Epithelial cell of esophagus (primary cell): ENCODE data around the gene KDR.

Experiments
- DNase-seq: peaks from one replicate; pipeline ENCODE4 v3.0.0; 2010; ENCODE audit warnings: low read depth
- H3K4me3 ChIP-seq: 2 replicates; pipeline ENCODE4 v1.5.1; 2011; ENCODE audit warnings: mild to moderate bottlenecking, low read length, control low read depth
- TF ChIP-seq, protein P1 (sequence below): IDR thresholded peaks from 2 replicates; pipeline ENCODE4 v1.5.1; 2011; ENCODE audit warnings: low read depth, mild to moderate bottlenecking, low read length, control low read depth, inconsistent platforms; ENCODE audit not compliant: insufficient read depth; ENCODE audit errors: missing control alignments

Gene KDR

DNA sequence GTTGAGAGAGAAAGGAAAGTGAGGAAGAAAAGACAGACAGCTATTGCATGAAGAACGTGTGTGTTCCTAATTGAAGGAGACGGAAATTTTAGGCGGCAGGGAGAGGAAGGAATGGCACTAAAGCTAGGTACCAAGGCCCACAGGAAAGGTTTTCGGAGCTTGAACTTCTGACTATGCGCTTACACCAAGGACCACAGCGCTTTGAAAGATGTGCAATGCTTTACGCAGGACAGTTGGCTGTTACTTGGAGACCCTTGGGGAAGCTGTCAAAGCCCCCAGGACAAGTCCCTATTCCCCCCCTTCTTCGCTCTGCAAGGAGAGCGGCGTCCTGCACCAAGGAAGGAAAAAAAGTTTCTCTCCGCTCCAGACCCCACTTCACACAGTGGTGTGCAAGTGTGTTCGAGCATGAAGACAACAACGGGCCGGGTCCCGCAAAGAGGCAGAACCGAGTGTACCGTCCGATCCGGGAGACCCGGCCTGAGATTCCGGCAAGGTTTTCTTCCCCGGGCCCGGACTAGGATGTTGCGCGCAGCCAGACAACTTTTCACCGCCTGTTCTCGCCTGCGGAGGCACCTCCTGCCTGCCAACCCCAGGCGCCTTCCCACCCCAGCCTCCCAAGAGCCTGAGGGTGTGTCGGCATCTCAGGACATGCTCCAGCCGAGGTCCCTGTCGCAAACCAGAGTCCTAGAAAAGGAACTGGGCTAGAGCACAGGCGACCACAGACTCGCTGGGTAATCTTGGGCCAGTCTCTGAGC, 896 bp downstream of the KDR start:
- TF ChIP-seq, protein P1, sequence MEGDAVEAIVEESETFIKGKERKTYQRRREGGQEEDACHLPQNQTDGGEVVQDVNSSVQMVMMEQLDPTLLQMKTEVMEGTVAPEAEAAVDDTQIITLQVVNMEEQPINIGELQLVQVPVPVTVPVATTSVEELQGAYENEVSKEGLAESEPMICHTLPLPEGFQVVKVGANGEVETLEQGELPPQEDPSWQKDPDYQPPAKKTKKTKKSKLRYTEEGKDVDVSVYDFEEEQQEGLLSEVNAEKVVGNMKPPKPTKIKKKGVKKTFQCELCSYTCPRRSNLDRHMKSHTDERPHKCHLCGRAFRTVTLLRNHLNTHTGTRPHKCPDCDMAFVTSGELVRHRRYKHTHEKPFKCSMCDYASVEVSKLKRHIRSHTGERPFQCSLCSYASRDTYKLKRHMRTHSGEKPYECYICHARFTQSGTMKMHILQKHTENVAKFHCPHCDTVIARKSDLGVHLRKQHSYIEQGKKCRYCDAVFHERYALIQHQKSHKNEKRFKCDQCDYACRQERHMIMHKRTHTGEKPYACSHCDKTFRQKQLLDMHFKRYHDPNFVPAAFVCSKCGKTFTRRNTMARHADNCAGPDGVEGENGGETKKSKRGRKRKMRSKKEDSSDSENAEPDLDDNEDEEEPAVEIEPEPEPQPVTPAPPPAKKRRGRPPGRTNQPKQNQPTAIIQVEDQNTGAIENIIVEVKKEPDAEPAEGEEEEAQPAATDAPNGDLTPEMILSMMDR, result no peak
- peak overlapping the region; percentile 39 for H3K4me3 ChIP-seq
- no peak for DNase-seq

DNA sequence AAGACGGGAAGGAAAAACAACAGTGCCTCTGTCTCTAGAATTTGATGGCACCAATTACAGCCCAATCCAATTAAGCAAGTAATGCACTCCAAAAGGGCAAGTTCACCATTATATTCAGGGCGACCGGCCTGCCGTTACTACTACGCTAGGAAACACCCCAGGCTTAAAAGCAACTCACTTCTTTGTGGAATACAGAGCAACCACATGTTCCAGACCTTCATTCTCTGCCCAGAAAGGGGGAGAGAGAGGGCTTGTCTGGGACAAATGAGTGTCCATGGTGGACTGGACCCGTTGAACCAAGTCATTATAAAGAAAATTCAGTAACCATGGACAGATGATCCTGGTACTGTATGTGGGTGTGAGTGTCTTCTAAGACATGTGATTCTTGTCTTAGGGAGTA, 1.6 kb downstream of the KDR start:
- H3K4me3 ChIP-seq, result no peak overlapping the region
- DNase-seq, result no peak
- TF ChIP-seq, protein P1, result no peak

DNA sequence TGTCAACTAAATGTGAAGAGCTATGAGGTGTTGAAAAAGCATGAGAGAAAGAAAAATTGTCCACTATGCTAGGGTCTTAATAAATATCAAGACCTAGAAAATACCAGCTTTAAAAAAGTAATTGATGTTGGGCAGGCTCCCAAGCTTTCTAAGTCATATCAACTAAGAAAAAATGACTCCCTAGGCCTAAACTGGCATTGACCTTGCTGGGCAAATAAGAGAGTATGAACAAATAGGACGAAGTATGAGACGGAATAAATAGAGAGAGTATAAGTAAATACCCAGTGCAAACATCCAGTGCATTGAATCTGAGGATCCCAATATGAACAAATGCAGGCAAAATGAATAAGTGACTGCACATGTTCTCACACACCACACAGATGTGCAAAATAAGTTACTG, 3.2 kb downstream of the KDR start:
- no peak overlapping the region for H3K4me3 ChIP-seq

DNA sequence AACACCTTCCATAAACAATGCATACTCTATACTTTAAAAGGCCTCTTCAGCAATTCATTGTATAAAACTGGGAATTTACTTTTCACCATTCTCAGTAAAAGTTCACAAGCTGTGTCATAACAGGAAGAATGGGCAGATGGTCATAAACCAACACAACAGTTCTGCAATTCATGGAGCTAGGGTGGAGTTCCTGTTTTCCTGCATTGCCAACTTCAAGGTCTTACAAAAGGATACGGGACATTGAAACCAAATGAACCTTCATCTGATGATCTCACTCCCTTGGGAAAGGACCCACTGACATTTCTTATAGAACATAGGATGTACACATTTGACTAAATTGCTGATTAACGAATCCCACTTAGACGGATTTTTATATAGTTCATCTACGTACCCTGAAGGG, 4.1 kb downstream of the KDR start:
- TF ChIP-seq, protein P1, result no peak
- no peak overlapping the region for H3K4me3 ChIP-seq
- no peak for DNase-seq

More for the DNA sequence above, 3.2 kb downstream of the KDR start:
- TF ChIP-seq, protein P1, result no peak
- no peak for DNase-seq

DNA sequence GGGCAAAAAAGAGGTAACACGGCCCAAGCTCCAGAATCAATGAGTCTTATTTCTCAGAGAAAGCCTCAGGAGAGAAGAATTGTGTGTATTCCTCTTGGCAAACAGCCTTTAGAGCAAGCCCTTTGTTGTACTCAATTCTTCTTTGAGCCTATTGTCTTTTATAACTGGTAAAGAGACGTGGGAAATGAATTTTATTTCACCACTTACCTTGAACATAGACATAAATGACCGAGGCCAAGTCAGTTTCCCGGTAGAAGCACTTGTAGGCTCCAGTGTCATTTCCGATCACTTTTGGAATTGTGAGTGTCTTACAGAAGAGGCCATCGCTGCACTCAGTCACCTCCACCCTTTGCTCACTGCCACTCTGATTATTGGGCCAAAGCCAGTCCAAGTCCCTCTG, 7.0 kb downstream of the KDR start:
- DNase-seq, result no peak
- TF ChIP-seq, protein P1, result no peak
- H3K4me3 ChIP-seq, result no peak overlapping the region

DNA sequence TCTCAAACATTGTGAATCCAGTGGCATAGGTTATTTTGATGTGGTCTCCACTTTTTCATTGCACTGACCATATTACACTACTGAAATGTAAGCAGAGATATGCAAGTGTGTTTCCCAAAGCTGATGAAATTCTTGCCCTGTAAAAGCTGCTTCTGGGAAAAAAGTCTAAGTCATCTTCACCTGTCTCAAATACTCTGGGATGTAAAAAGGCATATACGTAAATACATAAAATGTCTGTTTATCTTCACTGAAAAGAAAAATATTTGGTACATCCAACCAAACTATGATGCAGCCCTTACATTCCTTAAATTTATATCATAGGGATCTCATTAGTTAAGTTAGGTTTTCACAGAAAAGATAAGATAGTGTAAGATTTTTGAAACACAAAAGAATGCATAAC, 7.9 kb downstream of the KDR start:
- H3K4me3 ChIP-seq, result no peak overlapping the region
- no peak for DNase-seq
- TF ChIP-seq, protein P1, result no peak

DNA sequence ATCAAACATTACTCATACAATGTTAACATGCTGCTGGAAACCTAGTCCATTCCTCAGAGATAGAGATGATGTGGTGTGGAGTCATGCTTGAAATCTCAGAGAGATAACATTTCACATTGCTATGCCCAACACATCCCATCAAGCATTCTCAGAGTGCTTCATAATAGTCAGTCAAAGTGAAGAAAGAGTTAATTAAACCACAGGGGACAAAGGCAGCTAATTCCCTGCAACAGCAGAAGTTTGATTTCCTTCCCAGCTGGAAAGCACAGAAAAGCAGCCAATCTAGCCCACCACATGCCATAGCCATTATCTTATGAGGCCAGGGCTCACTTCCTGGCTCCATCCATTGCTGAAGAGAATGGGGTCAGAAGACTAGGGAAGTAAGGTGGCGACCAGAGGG, 8.9 kb downstream of the KDR start:
- H3K4me3 ChIP-seq, result no peak overlapping the region
- peak; percentile 14 for DNase-seq
- TF ChIP-seq, protein P1, result no peak
